K562 (cell line): ENCODE data around the gene SLC44A1. TPM values are rescaled to one million over a fixed set of nuclear protein-coding genes. Genes with fewer than 3 reads are reported as not detected.

ENCODE experiments used
- CBX3 ChIP-seq, 2 experiments: IDR thresholded peaks; 1 replicate in 1 of 2; 2 replicates in 1 of 2; pipeline ENCODE4 v1.6.1; 2012; ENCODE audit warnings: inconsistent platforms in 2 of 2, low read length in 2 of 2, borderline replicate concordance in 1 of 2, control low read depth in 1 of 2
- ETS2 ChIP-seq: IDR thresholded peaks from 2 replicates; pipeline ENCODE4 v1.6.1; 2016; ENCODE audit warnings: borderline replicate concordance, missing genetic modification characterization, mild to moderate bottlenecking, moderate library complexity, missing compliant biosample characterization; ENCODE audit not compliant: poor library complexity, severe bottlenecking
- L3MBTL2 ChIP-seq: fragments of 450-650 bp; IDR thresholded peaks from 2 replicates; pipeline ENCODE4 v1.6.1; 2016; ENCODE audit warnings: mild to moderate bottlenecking, moderate library complexity
- RBM25 ChIP-seq: fragments of 200-400 bp; formaldehyde crosslinking; IDR thresholded peaks from 2 replicates; pipeline ENCODE4 v1.6.1; 2018; ENCODE audit warnings: low read length, low read depth, moderate library complexity; ENCODE audit not compliant: severe bottlenecking
- RREB1 ChIP-seq: fragments of 250-450 bp; sonication (Bioruptor Pico); IDR thresholded peaks from 2 replicates; pipeline ENCODE4 v1.4.0; 2020
- SPI1 ChIP-seq: IDR thresholded peaks from 2 replicates; pipeline ENCODE4 v1.6.1; 2011; ENCODE audit warnings: low read depth, low read length, control low read depth, borderline replicate concordance
- ZBTB33 ChIP-seq: sonication (generic); formaldehyde crosslinking; IDR thresholded peaks from 2 replicates; pipeline ENCODE4 v1.8.1; 2023; ENCODE audit warnings: mild to moderate bottlenecking, missing genetic modification reagents
- polyA plus RNA-seq, 8 experiments: library from polyadenylated mRNA; depleted of rRNA in 4 of 8; stranded (reverse) in 5 of 8; unstranded in 3 of 8; fragments of >200 nt; fragmentation: Nextera tagmentation in 2 of 8; fragmentation: Illumina TruSeq in 1 of 8; extraction: Ambion mirVana in 2 of 8; extraction: Trizol in 1 of 8; gene quantifications; 2 replicates each; pipeline versions ENCODE4 v1.2.1 to v1.2.3, GENCODE V29; 2011 to 2014; ENCODE audit warnings: inconsistent platforms in 1 of 8, missing spikeins in 1 of 8
- total RNA-seq, 7 experiments: library from RNA; depleted of rRNA in 6 of 7; stranded (reverse); fragments of >200 nt in 6 of 7; fragmentation: Illumina TruSeq in 2 of 7; extraction: Trizol in 2 of 7; gene quantifications; 2 replicates each; pipeline versions ENCODE4 v1.2.1 to v1.2.3, GENCODE V29; 2011 to 2021; ENCODE audit warnings: low replicate concordance in 1 of 7
- TF ChIP-seq, protein P1 (sequence below): fragments of 450-650 bp; IDR thresholded peaks from 2 replicates; pipeline ENCODE4 v1.6.1; 2016

The SLC44A1 gene
- total and polyA plus RNA-seq, 9 of the 15 experiments (the other 6 are each of a cell fraction or from before 2014, with no cell fraction given), result 0.11 to 0.59 (median 0.30) TPM

DNA sequence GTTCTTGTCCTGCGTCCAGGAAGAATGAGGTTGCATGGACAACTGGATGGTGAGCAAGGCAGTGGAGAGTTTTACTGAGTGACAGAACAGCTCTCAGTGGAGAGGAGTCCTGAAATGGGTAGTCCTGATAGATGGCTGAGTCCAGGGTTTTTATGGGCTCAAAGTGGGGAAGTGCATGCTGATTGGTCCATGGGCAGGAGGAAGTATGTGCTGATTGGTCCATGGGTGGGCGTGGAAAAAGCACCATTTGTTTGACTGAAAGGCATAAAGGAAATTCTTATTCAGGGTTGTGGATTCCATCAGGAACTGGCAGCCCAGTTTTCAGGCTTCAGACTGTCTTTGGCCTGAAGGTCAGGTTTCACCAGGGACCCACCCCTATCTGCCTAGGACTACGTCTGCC lies 214.0 kb downstream of the SLC44A1 start (continued):
- no peak for TF ChIP-seq RREB1 (CRISPR knock-in tag)
- TF ChIP-seq CBX3 (IDR thresholded peaks at IDR 0.05; ENCODE audit: borderline replicate concordance in 1 of 2, low read length in 2 of 2), result peak in 1 of 2 experiments; percentile 98; a peak in 2 of 3 replicates
- TF ChIP-seq L3MBTL2, result no peak
- TF ChIP-seq ZBTB33 (CRISPR knock-in tag), result peak; percentile 41; the same call in 1 of the 2 replicates
- TF ChIP-seq, protein P1, sequence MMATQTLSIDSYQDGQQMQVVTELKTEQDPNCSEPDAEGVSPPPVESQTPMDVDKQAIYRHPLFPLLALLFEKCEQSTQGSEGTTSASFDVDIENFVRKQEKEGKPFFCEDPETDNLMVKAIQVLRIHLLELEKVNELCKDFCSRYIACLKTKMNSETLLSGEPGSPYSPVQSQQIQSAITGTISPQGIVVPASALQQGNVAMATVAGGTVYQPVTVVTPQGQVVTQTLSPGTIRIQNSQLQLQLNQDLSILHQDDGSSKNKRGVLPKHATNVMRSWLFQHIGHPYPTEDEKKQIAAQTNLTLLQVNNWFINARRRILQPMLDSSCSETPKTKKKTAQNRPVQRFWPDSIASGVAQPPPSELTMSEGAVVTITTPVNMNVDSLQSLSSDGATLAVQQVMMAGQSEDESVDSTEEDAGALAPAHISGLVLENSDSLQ, result peak; percentile 49; the same call in 1 of the 2 replicates
- TF ChIP-seq ETS2 (tag), result no peak
- peak; percentile 63 for TF ChIP-seq SPI1
- TF ChIP-seq RBM25, result peak; percentile 21
- TF ChIP-seq, all 486 proteins: peak for 11
